T-helper 17 cell (primary cell): ENCODE results near the gene CCND3. TPM values are rescaled to one million over a fixed set of nuclear protein-coding genes. Genes with fewer than 3 reads are reported as not detected.

ENCODE experiments used
- ATAC-seq: fragments of 150-1000 bp; cut with Tn5 transposase; 2 replicates; pipeline ENCODE4 v1.10.0; 2021; ENCODE audit warnings: mild to moderate bottlenecking, moderate library complexity
- DNase-seq, 3 donors: peaks; one replicate each; pipeline versions ENCODE4 v3.0.0 to v3.0.0-alpha.2; 2020 to 2021
- H3K9me3 ChIP-seq: one replicate; pipeline ENCODE4 v1.7.0; 2013; ENCODE audit warnings: low read length, mild to moderate bottlenecking; ENCODE audit not compliant: control insufficient read depth, poor library complexity, severe bottlenecking
- H3K27ac Mint-ChIP-seq: one replicate; pipeline ENCODE4 v1.8.0; 2022; ENCODE audit warnings: mild to moderate bottlenecking, moderate library complexity, mixed read lengths
- H3K27me3 Mint-ChIP-seq: one replicate; pipeline ENCODE4 v1.8.0; 2022; ENCODE audit warnings: mixed read lengths
- H3K36me3 Mint-ChIP-seq: one replicate; pipeline ENCODE4 v1.8.0; 2022; ENCODE audit warnings: low read depth, mixed read lengths
- H3K4me1 Mint-ChIP-seq: one replicate; pipeline ENCODE4 v1.8.0; 2022; ENCODE audit warnings: mild to moderate bottlenecking, mixed read lengths
- H3K4me3 Mint-ChIP-seq: one replicate; pipeline ENCODE4 v1.8.0; 2022; ENCODE audit warnings: mild to moderate bottlenecking, moderate library complexity, mixed read lengths
- total RNA-seq, 4 donors: library from RNA in 2 of 4; stranded (reverse) in 2 of 4; gene quantifications; one replicate each; pipeline ENCODE4 v1.2.3 and lab custom pipeline; 2022 to 2026

The CCND3 gene
- total RNA-seq, 2 donors from 2014 or later, result 247 to 250 TPM

DNA sequence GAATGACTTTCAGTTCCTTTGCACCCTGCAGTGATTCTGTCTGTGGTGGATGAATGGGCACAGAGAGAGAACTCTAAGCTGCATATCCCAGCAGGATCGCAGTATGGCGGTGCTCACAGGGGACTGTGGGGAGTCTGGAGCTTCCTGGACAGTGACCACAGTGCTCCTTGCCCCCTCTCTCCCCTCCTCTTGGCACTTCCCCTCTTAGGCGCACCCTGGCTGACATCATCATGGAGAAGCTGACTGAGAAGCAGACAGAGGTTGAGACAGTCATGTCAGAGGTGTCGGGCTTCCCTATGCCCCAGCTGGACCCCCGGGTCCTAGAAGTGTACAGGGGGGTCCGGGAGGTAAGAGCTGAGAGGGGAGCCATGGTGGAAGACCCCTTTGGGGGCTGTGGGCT is 11.7 kb downstream of the CCND3 start:
- DNase-seq, result no peak
- Mint-ChIP-seq H3K27ac (no peak overlapping the region), H3K36me3 (peaks cover 8% of the 10 kb centered on the region), H3K4me3 (no peak overlapping the region), H3K27me3 (no peaks in the 10 kb centered on the region), H3K4me1 (peaks cover 25% of the 10 kb centered on the region)
- ATAC-seq, result no peak
- H3K9me3 ChIP-seq, result no peaks in the 10 kb centered on the region

DNA sequence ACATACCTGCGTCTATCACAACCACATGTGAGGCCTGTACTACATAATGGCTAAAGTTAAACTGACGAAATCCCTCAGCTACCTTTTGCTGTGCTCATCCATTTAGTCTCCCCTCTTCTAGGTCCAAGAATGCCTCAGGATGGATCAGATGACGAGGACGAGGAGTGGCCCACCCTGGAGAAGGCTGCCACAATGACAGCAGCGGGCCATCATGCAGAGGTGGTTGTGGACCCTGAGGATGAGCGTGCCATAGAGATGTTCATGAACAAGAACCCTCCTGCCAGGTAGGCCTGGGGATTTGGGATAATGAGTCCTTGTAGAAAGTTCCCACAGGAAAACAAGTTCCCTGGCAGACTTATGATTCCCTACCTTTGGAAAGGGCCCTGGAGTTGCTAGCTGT is 14.4 kb downstream of the CCND3 start:
- no peak for ATAC-seq

GRCh38 chr6:41922154-41922553 is 19.5 kb downstream of the CCND3 start:
- no peaks in the 10 kb centered on the region for H3K9me3 ChIP-seq
- Mint-ChIP-seq H3K4me3 (peak overlapping the region; percentile 99), H3K27ac (peak overlapping the region; percentile 99), H3K36me3 (peaks cover 9% of the 10 kb centered on the region), H3K27me3 (no peaks in the 10 kb centered on the region), H3K4me1 (peaks cover 47% of the 10 kb centered on the region)
- DNase-seq, result no peak
- ATAC-seq, result no peak

More for the DNA sequence above, 14.4 kb downstream of the CCND3 start:
- Mint-ChIP-seq H3K27ac (peak overlapping the region; percentile 21), H3K4me3 (no peak overlapping the region), H3K36me3 (peaks cover 8% of the 10 kb centered on the region), H3K27me3 (no peaks in the 10 kb centered on the region), H3K4me1 (peaks cover 34% of the 10 kb centered on the region)
- H3K9me3 ChIP-seq, result no peaks in the 10 kb centered on the region
- DNase-seq, result no peak

GRCh38 chr6:41921712-41921998 is 20.0 kb downstream of the CCND3 start:
- H3K27me3 Mint-ChIP-seq, result no peaks in the 10 kb centered on the region
- peaks cover 47% of the 10 kb centered on the region for H3K4me1 Mint-ChIP-seq
- peak overlapping the region; percentile 99 for H3K4me3 Mint-ChIP-seq

GRCh38 chr6:41920921-41921711 is 20.5 kb downstream of the CCND3 start, which contains the start of the genes BYSL and MED20:
Gene BYSL (plus strand): TSS chr6:41921499. CDS start chr6:41921563, 64 bp downstream.
Gene MED20 (minus strand): TSS chr6:41921139. CDS start chr6:41921018, 121 bp downstream.
- Mint-ChIP-seq H3K4me3 (peak within 1 kb of the TSS; percentile 99), H3K36me3 (peaks cover 9% of the 10 kb centered on the region)
- peak; percentile 90 for ATAC-seq

More at GRCh38 chr6:41921712-41921998, 20.0 kb downstream of the CCND3 start:
- ATAC-seq (peak; percentile 18), DNase-seq (peak in 1 of 3 donors; percentile 15)
- Mint-ChIP-seq H3K36me3 (peaks cover 9% of the 10 kb centered on the region), H3K27ac (peak overlapping the region; percentile 99)
- H3K9me3 ChIP-seq, result no peaks in the 10 kb centered on the region

DNA sequence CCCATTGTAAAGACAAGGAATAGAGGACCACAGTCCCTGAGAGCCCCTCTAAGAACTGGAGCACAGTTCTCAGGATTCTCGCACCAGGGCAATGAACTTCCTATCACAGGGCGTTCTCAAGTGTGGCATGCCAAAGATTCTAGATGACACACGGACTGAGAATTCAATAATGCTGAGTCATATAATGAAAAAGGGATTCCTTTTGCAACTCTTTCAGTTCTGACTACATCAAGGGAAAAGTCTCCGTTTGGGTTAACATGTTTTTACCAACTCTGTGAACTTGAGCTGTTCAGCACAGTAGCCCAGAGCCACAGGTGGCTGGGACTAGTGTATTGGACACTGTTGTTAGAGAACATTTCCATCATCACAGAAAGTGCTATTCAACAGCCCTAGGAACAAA is 24.1 kb downstream of the CCND3 start:
- DNase-seq (no peak), ATAC-seq (no peak)
- Mint-ChIP-seq H3K36me3 (peaks cover 6% of the 10 kb centered on the region), H3K27ac (no peak overlapping the region), H3K4me1 (peaks cover 26% of the 10 kb centered on the region), H3K4me3 (no peak overlapping the region), H3K27me3 (no peaks in the 10 kb centered on the region)
- no peaks in the 10 kb centered on the region for H3K9me3 ChIP-seq

More at GRCh38 chr6:41920921-41921711, 20.5 kb downstream of the CCND3 start, which contains the start of the genes BYSL and MED20:
- Mint-ChIP-seq H3K27me3 (no peaks in the 10 kb centered on the region), H3K4me1 (peaks cover 47% of the 10 kb centered on the region), H3K27ac (peak within 1 kb of the TSS; percentile 99)
- peak; percentile 87 to 95 (median 91) for DNase-seq
- no peaks in the 10 kb centered on the region for H3K9me3 ChIP-seq

DNA sequence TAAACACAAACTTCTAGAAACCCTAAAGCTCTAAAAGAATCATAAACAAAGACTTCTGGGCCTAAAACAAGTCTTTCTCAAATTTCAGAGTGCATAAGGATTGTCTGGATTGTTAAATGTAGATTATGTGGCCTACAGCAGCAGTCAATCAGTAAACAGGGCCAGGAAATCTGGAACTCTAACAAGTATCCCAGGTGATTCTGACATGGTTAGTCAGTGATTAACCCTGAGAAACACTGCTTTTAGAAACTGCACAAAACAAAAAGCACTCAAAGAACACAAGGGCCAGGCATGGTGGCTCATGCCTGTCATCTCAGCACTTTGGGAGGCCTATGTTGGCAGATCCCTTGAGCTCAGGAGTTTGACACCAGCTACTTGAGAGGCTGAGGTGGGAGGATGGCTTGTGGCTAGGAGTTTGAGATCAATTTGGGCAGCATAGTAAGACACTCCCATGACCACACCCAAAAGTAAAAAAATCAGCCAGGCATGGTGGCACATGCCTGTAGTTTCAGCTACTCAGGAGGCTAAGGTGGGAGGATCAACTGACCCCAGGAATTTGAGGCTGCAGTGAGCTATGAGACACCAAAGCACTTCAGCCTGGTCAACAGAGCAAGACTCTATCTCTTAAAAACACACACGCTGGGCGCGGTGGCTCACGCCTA is 26.6 kb downstream of the CCND3 start:
- Mint-ChIP-seq H3K4me3 (no peak overlapping the region), H3K27ac (no peak overlapping the region), H3K27me3 (no peaks in the 10 kb centered on the region), H3K36me3 (peaks cover 2% of the 10 kb centered on the region), H3K4me1 (peaks cover 8% of the 10 kb centered on the region)
- DNase-seq (no peak), ATAC-seq (no peak)
- no peaks in the 10 kb centered on the region for H3K9me3 ChIP-seq

DNA sequence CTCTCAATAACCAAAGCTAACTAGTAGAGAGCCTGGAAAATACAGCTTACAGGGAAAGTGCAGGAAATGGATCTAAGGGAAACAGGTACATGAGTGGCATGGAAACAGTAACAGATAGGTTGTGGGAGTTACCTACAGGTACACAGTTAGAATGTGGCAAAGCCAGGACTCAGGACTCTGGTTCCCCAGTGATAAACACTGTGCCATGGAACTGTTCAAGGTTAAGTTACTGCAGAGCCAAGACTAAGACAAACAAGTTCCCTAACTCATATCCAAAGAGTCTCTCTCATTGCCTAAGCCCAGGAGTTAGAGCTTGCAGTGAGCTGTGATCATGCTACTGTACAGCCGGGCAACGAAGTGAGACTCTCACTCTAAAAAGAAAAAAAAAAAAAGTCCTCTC is 27.3 kb downstream of the CCND3 start:
- Mint-ChIP-seq H3K27me3 (no peaks in the 10 kb centered on the region), H3K27ac (no peak overlapping the region), H3K4me3 (no peak overlapping the region), H3K36me3 (peaks cover 2% of the 10 kb centered on the region), H3K4me1 (peaks cover 5% of the 10 kb centered on the region)
- no peak for DNase-seq
- ATAC-seq, result no peak
- H3K9me3 ChIP-seq, result no peaks in the 10 kb centered on the region

DNA sequence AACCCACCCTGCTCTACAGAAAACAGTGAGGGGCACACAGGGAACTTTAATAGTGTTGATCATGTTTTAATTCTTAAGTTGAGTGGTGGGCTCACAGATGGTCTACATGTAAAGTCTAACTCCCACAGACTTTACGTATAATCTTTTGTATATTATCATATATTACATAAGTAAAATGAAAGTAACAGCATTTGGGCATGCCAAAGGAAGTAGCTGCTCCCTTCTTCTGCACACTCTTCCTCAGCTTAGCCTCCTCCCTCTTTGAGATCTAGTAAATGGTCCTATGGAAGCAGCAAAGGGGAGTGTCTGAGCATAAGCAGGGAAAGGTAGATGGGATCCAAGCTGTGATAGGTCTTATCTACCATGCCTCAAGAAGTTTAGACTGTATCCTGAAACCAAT is 31.9 kb downstream of the CCND3 start:
- DNase-seq (no peak), ATAC-seq (no peak)
- Mint-ChIP-seq H3K4me3 (no peak overlapping the region), H3K27ac (no peak overlapping the region), H3K27me3 (no peaks in the 10 kb centered on the region), H3K36me3 (peaks cover 6% of the 10 kb centered on the region), H3K4me1 (peaks cover 13% of the 10 kb centered on the region)
- no peaks in the 10 kb centered on the region for H3K9me3 ChIP-seq

DNA sequence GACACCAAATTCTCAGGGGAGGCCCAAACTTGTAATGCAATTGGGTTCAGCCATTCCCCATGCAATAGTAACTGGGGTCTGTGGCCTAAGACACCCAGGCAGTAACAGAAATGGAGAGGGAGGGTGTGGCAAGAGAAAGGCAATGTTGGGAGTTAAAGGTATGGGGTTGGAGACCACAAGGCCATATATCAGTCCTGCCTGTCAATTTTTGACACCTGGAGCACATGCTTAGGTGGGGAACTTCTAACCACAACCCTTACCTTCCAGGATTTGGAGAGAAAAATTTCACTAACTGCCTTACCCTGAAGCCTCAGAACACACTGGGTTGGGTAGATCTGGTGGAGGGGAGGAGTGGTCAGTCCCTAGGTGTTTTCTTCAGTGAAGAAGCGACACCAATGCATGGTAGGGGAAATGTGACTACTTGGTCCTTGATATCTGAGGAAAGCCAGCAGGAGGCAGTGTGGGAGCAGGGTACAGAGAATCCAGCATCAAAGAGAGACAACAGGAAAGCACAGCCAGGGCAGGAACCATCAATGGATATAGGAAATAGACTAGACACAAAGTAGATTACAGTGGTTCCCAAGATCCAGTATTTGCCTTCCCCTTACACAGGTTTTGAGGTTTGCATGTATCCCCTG is 39.6 kb downstream of the CCND3 start:
- ATAC-seq (peak; percentile 77), DNase-seq (peak; percentile 12 to 43 (median 39))
- no peaks in the 10 kb centered on the region for H3K9me3 ChIP-seq
- Mint-ChIP-seq H3K27me3 (no peaks in the 10 kb centered on the region), H3K36me3 (peaks cover 3% of the 10 kb centered on the region), H3K4me3 (no peak overlapping the region), H3K27ac (peak overlapping the region; percentile 29), H3K4me1 (peaks cover 15% of the 10 kb centered on the region)

DNA sequence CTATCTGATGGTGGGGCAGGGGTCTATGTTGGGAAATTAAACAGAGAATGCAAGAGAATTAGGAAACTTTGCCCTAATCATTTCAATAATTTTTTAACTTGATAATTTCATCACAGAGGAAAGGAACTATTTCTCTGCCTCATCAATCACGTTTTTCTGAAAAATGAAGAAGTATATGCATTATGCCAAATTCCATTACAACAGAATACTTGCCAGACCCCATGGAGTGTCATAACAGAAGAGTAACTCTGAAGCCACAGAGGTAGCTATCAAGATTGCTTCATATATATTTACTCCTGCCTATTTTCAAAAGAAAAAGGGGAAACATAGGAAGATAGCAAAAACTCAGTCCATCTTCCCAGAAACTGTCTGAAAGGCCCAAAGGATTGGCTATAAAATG is 40.7 kb downstream of the CCND3 start:
- no peak for DNase-seq
- H3K36me3 Mint-ChIP-seq, result no peaks in the 10 kb centered on the region
- H3K27me3 Mint-ChIP-seq, result no peaks in the 10 kb centered on the region
- H3K4me1 Mint-ChIP-seq, result peaks cover 16% of the 10 kb centered on the region
- peak overlapping the region; percentile 4 for H3K27ac Mint-ChIP-seq
- H3K9me3 ChIP-seq, result no peaks in the 10 kb centered on the region
- no peak for ATAC-seq
- H3K4me3 Mint-ChIP-seq, result no peak overlapping the region

GRCh38 chr6:41896281-41896680 is 45.3 kb downstream of the CCND3 start:
- no peaks in the 10 kb centered on the region for H3K27me3 Mint-ChIP-seq
- H3K4me3 Mint-ChIP-seq, result no peak overlapping the region
- no peaks in the 10 kb centered on the region for H3K9me3 ChIP-seq
- peaks cover 9% of the 10 kb centered on the region for H3K4me1 Mint-ChIP-seq
- no peak overlapping the region for H3K27ac Mint-ChIP-seq
- ATAC-seq (no peak), DNase-seq (no peak)
- H3K36me3 Mint-ChIP-seq, result no peaks in the 10 kb centered on the region
